ENCODE data around the gene CCND1. TPM values are rescaled to one million over a fixed set of nuclear protein-coding genes. Genes with fewer than 3 reads are reported as not detected.

CCND1 gene
- total and polyA plus RNA-seq, 2 of the 8 experiments (the other 6 are each of a cell fraction or from before 2014, with no cell fraction given): 64.5 to 170 TPM

GRCh38 chr11:69630017-69630416 is 10.9 kb upstream of the CCND1 start (continued):
- no peak for TF ChIP-seq CHD7 (IDR thresholded peaks at IDR 0.05; ENCODE audit: insufficient replicate concordance, low read length)
- TF ChIP-seq TBP (IDR thresholded peaks at IDR 0.05; ENCODE audit: low read depth, low read length): no peak
- no peak for TF ChIP-seq FOSL1 (IDR thresholded peaks at IDR 0.05; ENCODE audit: insufficient read depth, low read depth, low read length)
- TF ChIP-seq NANOG (IDR thresholded peaks at IDR 0.05; ENCODE audit: insufficient read depth, low read depth, low read length, poor library complexity, severe bottlenecking): no peak
- TF ChIP-seq BCL11A (IDR thresholded peaks at IDR 0.05; ENCODE audit: low read depth in 2 of 2, low read length in 2 of 2): no peak
- TF ChIP-seq SAP30 (IDR thresholded peaks at IDR 0.05; ENCODE audit: insufficient read depth, insufficient replicate concordance, low read length): no peak
- no peak for TF ChIP-seq CBX8 (IDR thresholded peaks at IDR 0.05; ENCODE audit: borderline replicate concordance, low read depth, low read length)
- peak; percentile 63 for TF ChIP-seq ATF3 (IDR thresholded peaks at IDR 0.05; ENCODE audit: insufficient read depth, low read depth, low read length)
- no peak for TF ChIP-seq SIRT6 (IDR thresholded peaks at IDR 0.05; ENCODE audit: low read length)
- TF ChIP-seq JUND (IDR thresholded peaks at IDR 0.05; ENCODE audit: low read length): no peak
- no peak for TF ChIP-seq CBX5 (IDR thresholded peaks at IDR 0.05; ENCODE audit: low read depth, low read length)

Measured in H1 (cell line).